ENCODE results near the gene SMYD1.

The SMYD1 gene

DNA sequence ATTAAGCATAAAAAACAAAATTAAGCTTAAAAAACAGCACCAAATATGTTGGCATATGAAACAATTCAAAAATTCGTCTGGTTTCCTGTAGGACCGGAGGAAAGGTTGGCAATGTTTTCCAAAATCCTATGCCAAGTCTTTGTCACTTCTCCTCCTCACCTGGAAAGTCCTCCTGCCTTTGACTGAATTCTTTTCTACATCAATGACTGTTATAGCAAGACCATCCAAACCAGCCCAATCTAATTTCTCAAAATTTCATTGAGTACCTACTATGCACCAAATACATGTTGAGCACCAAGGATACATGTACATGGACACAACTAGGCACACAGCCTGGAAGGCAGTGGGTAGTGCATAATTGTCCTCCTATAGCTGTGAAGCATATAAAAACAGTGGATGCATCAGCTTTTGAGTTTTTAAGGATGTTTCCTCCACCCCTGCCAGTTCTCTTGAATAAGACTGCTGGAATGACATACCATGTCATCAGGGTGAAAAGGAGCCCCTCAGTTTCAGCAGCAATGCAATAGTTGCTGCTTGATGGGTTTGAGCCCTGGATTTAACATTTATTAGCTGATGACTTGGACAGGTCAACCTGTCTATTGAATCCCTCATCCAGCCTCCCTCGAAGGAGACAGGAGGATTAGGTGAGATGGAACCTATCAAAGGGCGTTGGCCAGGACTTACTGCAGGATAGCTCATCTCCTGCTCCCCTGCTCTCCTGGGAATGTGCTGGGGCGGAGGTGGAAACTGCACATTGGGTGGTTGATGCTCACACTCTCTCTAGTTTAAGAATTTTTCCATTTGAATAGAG, 55.7 kb downstream of the SMYD1 start:
- DNase-seq (ENCODE audit: low spot score) = no peak

DNA sequence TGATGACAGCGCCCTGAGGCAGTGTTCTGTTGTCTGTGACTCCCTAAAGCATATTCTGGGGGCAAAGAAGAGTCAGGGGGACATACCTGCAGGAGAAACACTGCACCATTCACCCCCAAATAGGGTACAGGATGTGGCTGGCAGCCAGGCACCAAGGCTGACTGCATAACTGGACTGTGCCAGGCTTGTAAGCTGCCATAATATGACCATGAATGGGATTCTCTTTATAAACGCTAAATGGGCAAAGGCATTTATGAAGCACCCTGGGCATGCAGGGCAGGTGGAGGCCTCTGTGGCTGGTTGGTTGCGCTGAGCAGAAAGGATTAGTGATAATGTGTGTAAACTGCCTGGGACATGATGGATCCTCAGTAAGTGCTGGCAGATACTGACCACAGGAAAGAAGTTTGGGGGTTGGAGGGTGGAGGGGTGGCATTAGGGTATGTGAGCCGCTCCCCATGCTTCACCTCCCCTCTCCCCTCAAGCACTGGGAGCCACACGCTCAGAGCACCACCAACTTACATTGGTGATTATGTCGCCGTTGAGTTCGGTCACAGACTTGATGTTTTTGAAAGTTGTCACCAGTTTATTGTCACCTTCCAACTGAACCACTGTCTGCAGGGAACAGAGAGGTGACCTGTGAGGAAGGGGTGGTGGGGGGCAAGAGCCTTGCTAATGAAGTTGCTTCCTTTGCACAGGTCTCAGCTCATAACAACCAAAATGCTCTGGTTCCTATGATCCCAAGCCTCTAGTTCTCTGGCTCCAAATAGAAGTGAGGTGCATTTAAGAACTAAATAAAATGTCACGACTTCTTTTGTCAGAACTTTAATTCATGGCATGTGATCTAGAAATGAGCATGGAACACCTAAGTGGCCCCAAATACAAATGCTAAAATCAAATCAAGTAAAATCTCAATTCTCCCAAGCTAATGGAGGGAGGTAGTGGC, 56.6 kb downstream of the SMYD1 start:
- no peak for DNase-seq (ENCODE audit: low spot score)

DNA sequence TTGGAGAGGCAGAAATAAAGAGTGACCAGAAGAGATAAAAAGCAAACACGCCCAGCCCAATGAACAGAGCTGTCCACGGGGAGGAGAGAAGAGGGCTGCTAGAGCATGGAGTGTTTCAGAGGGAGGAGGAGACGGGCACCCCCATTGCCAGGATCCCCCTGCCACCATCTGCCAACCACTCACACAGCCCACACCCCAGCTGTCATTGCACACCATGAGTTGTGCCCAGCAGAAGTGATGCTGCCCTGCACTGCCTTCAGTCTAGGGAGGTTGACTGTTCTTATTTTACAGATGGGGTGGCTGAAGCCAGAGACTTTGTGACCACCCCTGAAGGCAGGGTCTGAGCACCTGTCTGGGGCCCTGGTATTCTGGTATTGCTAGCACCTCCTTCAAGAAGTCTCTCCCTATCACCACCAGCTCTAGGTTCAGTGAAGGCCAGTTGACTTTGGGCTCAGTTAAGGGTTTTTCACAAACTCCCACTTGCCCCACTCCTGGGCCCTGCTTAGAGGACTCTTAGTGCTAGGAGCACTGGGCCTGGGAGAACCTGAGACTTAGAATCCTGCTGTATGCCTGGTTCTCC, 57.8 kb downstream of the SMYD1 start:
- no peak for DNase-seq (ENCODE audit: low spot score)

DNA sequence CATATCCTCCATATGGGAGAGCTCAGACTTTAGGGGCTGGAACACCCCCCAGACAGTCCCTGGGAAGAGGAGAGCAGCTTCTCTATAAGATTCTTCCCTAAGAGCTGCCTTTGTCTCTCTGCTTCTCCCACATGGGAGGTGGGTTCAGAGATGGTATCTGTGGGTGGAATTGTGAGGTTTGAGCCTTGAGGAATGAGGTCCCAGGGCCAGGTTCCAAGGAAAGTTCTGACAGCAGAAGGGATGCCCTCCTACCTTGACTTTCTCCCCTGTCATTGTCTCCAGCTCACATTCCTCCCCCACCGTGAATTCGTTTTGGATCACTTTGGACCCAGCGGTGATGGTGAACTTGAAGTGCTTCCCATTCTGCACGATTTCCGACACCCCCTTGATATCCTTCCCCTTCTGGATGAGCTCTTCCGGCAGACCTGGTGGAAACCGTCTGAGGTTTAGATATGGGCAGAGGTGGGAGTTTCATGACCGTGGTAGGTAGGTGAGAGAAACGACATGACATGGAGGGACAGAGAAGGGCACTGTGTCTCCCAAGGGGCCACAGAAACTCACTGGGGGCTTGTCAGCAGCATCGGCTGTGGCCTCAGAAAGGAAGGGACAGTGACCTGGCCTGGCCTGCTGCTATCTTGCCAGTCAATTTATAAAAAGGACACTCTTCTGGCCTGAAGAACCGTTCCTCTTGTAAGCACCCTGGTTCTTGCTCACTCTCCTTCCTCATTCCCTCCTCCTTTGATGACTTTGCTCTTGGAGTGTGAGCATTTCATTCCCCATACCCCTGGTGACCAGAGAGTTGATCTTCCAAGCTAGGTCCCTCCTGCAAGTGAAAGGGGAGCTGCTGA, 58.5 kb downstream of the SMYD1 start:
- DNase-seq (ENCODE audit: low spot score) = no peak

DNA sequence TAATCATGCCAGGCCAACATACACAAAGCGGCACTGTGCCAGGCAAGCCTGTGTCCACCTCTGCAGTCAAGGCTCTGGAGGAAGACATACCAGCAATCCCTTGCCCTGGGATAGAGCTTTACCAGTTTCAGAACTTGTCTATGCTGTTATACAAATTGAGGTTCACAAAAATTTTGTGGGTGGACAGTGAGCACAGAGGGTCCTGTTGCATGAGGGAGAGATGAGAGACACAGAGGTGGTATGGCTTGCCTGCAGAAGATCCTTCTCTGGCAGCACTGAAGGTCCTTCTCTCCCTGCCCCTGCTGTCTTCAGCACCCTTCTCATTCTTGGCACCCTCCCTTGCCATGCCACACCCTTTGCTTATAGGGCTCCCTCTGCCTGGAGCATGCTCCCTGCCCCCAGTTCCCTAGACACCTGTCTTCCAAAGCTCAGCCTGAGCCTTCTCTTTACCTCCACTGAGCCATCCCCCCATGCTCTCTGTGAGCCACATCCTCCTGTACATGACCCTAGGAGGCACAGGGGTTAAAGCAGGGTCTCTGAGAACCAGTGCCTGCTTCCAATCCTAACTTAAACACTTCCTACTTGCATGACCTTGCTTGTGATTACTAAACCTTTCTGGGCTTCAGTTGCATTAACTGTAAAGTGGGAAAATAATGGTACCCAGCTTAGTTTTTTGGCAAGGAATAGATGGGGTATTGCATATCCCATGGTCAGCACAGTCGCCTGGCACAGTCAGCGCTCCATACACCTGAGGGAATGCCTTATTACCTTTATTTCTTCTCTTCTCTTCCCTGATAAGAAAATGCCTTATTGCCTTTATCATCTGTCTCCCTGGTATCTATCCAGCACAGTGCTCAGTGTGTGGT, 59.4 kb downstream of the SMYD1 start:
- DNase-seq (ENCODE audit: low spot score) = no peak

DNA sequence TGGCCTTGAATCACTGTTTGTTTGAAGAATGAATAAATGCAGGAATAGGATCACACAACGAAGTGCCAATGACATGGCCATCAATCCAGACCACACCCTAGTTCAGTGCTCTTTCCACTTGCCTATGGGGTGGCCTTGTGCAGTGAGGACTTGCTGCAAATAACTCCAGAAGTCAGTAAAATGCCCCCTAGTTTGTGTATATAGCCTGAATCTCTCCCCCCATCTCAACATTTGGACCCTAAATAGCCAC, 59.9 kb downstream of the SMYD1 start:
- no peak for DNase-seq (ENCODE audit: low spot score)

DNA sequence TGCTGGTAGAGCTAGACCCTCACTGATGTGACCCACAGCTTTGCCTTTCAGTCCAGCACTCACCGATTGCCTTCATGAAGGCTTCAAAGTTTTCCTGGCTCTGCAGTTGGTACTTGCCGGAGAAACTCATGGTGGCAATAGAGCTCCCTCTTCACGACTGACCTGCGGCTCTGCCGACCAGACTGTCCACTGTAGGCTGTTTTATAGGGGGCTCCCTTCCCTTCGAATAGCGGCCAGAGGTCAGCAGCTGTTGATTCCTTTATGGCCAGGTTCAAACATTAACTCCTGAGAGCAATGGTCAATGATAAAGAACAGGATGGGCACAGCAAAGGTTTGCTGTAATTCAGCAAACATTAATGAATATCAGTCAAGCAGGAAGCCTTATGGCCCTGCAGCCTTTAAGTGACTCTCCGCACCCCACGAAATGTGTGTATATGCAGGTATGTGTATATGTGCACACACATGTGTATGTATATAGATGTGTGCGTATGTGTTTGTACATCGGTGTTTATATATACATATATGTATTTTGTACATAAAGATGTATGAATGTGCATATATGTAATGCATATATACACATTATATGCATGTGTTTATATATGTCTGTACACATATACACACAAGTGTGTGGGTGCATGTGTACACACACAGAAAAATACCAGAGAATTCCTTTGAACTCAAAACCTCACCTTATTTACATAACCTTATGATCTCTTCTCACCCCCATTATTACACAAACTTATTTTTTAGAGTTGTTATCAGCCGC, 60.4 kb downstream of the SMYD1 start, which contains the start of gene FABP1:
TSS of gene FABP1 (minus strand) at position 175 of the 766 bp plus-strand sequence. CDS start at position 130, 45 bp downstream.
- no peak for DNase-seq (ENCODE audit: low spot score)

DNA sequence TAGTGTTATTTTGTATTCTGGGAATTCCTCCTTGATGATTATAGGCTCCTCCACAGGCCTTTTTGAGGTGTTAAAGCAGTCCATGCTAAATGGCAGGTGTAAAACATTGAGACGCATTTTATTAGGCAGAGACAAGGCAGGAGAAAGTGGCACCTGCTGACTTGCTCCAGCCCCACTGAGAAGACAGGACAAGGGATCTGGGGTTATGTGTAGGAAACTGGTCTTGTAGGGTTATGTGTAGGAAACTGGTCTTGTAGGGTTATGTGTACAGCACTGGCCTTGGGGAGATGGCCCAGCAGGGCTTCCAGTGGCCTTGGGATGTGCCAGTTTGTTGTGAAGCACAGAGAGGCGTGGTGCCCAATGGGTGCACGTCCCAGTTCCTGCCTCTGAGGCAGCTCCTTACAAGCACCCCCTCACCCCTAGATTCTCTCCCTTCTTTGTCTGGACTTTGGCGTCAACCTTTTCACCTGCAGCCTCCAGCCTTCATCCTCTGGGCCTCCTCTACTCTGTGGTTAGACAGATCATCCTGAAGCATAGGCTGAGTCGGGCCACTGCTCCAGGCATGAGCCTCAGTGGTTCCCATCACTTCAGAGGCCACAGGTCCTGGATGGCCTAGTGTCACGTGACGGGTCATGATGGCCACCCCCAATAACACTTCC, 61.2 kb downstream of the SMYD1 start:
- no peak for DNase-seq (ENCODE audit: low spot score)

DNA sequence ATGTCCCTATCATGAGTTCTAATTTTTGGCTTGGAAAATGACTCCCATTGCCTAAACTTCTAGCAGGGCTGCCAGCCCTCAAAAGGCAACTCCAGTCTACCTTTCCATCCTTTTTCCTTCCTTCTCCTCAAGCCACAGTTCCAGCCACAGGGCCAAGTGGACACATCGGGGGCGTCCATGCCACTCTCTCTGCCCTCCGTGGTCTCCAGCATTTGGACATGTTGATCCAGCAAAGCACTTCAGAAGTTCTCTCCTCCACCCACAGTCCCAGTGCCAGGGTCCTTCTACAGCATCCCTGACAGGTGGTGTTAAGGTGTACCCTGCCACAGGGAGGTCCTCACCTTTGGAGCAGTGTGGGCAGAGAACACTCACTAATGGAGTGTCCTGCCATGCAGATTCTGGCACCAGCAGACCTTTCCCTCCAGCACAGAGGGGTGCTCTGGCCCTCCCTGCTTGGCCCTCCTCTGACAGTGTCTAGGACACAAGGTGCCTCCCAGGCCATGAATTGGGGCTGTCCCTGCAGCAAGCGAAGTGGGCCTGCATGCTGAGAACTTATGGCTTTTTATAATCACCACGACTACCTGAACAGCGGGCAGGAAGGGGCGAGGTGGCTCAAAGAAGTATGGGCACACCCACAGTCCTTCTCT, 61.8 kb downstream of the SMYD1 start:
- DNase-seq (ENCODE audit: low spot score) = no peak

DNA sequence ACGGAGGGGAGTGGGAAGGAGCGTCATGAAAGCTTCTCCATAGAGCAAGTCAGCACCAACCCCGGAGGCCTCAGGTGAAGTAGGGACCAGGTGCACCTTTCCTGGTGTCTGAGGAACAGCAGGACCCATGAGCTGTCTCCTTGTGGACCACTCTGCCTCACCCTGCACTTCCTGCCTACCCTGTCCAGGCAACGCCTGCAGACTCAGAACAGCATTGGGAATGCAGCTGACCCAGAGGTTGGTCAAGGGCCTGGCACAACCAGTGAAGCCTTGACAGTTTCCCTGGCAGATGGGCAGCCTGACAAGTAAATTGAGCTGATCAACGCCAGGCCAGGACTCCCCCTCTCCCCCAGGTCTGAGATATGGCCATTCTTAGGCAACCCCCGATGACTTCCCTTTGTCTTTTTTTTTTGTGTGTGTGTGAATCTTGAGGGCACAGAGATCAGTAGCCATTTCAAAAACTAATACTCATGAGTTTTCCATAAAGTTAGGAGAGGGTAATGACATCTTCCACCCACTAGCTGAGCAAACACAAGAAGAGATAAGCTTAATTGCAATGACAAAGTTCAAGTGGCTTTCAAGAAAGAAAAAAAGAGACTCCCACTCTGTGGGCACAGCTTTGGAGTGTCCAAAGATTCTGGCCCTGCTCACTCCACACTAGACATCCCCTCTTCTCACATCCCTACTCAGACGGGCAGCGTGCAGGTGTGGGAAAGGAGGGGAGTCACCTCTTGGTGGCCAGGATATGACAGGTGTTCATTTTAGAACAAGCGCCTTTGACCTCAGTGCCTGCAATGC, 63.8 kb downstream of the SMYD1 start:
- DNase-seq (ENCODE audit: low spot score) = no peak

DNA sequence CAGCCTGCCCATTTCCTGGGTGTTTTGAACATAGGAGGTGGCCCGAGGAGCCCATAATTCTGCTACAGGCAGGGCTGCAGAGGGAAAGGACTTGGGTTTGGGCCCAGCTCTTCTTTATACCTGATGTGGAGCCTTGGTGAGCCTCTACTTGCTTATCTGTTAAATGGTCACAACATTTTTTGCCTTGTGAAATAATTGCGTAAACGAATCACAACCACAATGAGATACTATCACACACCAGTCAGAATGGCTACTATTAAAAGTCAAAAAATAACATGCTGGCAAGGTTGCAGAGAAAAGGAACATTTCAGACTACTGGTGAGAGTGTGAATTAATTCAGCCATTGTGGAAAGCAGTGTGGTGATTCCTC, 64.4 kb downstream of the SMYD1 start:
- DNase-seq (ENCODE audit: low spot score) = no peak

DNA sequence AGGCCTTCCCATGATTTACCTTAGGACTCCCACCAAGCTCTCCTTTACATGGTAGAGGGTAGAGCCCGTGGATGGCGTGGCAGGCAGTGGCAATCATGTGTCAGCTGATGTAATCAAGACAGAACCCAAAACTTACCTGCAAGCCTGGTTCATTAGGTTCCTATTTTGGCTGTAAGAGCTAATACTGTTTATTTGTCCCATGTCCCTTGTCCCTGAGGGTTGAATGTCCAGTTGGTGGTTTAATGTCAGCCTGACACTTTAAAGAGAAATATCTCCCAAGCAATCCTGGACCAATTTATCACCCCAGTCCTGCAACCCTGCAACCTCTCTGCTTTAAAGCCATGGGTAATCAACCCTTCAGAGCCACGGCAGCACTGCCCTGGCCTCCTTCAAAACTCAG, 66.2 kb downstream of the SMYD1 start:
- no peak for DNase-seq (ENCODE audit: low spot score)

DNA sequence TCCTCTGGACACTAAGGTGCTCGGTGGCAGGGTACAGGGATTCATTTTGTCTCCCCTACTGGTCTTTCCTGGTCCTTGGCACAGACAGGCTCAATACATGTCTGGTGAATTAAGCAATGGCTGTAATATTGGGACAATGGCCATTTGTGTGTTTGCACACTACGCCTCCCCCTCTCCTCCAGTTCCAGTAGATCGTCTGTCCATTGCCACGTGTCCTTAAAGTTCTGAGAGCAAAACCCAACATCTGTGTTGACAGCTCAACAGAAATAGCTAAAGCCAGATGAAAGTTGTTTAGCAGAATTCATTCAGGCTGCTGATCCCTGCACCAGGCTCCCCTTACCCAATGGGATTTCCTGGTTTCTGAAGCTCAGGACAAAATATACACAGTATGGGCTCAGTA, 69.2 kb downstream of the SMYD1 start:
- no peak for DNase-seq (ENCODE audit: low spot score)

DNA sequence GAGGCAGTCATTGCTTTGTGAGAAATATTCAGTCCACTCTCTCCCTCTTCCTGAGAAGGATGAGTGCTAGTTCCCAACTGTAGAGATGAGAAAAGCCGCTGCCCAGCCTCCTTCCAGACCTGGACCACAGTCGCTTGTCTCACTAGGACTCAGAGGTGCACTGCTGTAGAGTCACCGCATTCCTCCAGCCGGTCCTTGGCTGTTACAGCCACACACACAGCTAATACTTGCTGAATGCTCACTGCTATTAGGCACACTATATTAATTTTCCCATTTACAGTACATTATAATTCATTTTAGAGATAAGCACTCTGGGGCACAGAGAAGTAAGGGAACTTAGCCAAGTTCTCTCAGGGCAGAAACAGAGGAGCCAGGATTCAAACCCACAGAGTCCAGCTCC, 70.2 kb downstream of the SMYD1 start:
- DNase-seq (ENCODE audit: low spot score) = no peak

DNA sequence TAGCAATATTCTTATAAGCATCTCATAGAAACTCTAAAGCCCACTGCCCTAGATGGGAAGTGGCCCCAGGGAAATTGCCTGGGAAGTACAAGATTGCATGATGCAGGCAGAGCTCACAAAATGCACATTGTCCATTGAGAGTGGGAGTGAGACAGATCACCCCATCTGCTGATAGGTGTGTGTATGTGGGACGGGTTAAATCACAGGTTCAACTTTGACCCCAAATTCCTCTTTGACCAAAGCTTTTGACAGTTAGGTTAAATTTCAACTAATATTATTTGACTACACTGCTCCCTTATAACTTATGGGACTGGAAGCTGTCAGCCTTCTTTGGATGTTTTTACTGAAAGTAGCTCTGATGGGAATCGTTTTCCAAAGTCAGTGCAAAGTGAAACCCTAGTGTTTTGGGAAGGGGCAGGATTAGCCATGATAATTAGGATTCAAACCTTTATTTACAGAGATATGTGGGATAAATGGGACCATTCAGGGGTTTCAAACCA, 71.6 kb downstream of the SMYD1 start:
- DNase-seq (ENCODE audit: low spot score) = no peak

DNA sequence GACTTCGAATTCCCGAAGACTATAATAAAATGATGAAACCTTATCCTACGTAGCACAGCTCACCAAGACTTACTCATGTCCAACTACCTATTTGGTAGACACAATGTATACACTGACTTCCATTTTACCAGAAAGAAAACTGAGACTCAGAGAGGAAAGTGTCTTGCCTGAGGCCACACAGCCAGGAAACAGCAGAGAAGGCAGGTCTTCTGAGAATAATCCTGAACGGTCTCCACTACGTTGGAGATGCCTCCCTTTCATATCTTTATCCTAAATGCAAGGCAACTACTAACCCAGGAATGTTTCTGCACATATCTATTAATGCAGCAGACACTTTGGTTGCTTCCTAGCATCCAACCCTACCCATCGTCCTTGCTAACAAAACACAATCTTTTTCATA, 72.2 kb downstream of the SMYD1 start:
- no peak for DNase-seq (ENCODE audit: low spot score)

DNA sequence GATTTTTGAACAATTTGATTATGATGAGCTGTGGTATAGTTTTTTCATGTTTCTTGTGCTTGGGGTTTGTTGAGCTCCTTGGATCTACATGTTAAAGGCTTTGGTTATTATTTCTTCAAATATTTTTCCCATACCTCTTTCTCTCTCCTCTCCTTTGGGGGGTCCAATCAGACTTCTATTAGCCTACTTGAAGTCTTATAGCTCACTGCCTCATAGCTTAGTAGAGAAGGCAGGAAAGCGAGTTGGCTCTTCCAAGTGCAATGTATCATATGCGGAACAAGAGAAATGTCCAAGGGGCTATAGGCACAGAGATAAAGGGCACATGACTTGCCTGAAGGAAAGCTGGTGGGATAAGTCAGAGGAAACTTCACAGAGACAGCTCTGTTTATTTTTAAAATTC, 74.3 kb downstream of the SMYD1 start:
- DNase-seq (ENCODE audit: low spot score) = no peak

DNA sequence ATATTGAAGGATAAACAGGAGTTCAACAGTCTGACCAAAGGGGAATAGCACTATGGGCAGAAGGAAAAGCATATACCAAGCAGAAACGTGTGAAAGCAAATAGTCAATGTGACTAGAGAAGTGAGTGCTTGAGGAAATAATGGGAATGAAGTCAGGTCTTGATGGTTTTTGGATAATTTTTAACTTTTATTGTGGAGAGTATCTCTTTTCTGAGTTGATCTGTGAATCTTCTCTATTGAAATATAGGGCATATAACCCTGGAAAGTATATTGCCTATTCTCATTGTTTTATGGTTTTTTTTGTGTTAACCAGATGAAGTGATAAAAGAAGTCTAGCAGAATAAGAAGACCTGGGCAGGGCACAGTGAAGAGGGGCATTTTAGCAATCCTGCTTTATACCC, 76.6 kb downstream of the SMYD1 start:
- DNase-seq (ENCODE audit: low spot score) = no peak
